ENCODE results near the gene TAS2R60.

TAS2R60 gene, protein sequence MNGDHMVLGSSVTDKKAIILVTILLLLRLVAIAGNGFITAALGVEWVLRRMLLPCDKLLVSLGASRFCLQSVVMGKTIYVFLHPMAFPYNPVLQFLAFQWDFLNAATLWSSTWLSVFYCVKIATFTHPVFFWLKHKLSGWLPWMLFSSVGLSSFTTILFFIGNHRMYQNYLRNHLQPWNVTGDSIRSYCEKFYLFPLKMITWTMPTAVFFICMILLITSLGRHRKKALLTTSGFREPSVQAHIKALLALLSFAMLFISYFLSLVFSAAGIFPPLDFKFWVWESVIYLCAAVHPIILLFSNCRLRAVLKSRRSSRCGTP

DNA sequence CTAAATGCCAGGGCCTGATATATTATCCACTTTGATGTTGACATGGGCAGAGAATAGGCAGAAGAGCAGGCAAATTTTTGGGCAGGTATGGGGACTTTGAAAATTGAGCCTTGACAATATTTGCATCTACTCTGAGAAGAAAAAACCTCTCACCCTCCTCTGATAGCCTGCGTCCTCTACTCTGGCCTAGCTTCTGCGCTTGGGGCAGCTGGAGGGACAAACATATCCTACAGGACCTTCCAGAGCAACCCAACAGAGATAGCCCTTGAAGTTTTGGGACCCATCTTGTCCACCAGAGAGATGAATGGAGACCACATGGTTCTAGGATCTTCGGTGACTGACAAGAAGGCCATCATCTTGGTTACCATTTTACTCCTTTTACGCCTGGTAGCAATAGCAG is at the start of gene TAS2R60:
TAS2R60 (plus strand) TSS at position 301 of the 400 bp plus-strand sequence; CDS start at position 301, 0 bp downstream.
- no peak within 1 kb of the TSS for H3K4me3 ChIP-seq (ENCODE audit: low read length)
- TF ChIP-seq, protein P1, sequence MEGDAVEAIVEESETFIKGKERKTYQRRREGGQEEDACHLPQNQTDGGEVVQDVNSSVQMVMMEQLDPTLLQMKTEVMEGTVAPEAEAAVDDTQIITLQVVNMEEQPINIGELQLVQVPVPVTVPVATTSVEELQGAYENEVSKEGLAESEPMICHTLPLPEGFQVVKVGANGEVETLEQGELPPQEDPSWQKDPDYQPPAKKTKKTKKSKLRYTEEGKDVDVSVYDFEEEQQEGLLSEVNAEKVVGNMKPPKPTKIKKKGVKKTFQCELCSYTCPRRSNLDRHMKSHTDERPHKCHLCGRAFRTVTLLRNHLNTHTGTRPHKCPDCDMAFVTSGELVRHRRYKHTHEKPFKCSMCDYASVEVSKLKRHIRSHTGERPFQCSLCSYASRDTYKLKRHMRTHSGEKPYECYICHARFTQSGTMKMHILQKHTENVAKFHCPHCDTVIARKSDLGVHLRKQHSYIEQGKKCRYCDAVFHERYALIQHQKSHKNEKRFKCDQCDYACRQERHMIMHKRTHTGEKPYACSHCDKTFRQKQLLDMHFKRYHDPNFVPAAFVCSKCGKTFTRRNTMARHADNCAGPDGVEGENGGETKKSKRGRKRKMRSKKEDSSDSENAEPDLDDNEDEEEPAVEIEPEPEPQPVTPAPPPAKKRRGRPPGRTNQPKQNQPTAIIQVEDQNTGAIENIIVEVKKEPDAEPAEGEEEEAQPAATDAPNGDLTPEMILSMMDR (conservative IDR thresholded peaks at IDR 0.05; ENCODE audit: low read length), result no peak
- DNase-seq (ENCODE audit: low read depth), result no peak

DNA sequence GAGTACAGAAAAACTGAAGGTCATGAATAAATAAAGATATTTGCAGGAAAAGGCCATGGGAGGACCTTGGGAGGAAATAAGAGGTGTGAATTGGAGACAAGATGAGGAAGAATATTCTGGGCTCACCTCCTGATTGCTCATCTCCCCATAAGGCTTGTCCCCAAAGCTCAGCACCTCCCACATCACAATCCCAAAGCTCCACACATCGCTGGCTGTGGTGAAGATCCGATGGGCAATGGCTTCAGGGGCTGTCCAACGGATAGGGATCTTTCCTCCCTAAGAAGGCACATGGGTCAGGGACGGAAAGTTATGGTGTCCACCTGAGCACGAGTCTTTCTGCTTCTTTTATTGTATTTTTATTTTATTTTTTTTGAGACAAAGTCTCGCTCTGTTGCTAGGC is 49.2 kb upstream of the TAS2R60 start:
- no peak overlapping the region for H3K4me3 ChIP-seq (ENCODE audit: low read length)
- no peak for DNase-seq (ENCODE audit: low read depth)
- TF ChIP-seq, protein P1 (conservative IDR thresholded peaks at IDR 0.05; ENCODE audit: low read length), result no peak

DNA sequence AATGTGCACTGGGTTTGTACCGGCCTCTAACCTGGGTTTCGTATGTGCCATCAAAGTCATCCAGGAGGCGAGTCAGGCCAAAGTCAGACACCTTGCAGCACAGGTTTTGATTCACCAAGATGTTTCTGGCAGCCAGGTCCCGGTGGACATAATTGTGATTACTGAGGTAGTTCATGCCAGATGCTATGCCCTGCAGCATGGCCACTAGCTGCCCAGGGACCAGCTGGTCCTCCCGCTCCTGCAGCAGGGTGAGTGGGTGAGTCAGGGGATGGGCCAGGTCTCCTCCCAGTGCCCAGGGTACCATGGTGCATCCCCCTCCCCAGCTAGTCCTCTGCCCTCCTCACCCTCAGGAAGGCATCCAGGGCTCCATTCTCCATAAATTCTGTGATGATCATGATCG is 48.5 kb upstream of the TAS2R60 start:
- TF ChIP-seq, protein P1 (conservative IDR thresholded peaks at IDR 0.05; ENCODE audit: low read length), result no peak
- DNase-seq (ENCODE audit: low read depth), result no peak
- H3K4me3 ChIP-seq (ENCODE audit: low read length), result no peak overlapping the region

DNA sequence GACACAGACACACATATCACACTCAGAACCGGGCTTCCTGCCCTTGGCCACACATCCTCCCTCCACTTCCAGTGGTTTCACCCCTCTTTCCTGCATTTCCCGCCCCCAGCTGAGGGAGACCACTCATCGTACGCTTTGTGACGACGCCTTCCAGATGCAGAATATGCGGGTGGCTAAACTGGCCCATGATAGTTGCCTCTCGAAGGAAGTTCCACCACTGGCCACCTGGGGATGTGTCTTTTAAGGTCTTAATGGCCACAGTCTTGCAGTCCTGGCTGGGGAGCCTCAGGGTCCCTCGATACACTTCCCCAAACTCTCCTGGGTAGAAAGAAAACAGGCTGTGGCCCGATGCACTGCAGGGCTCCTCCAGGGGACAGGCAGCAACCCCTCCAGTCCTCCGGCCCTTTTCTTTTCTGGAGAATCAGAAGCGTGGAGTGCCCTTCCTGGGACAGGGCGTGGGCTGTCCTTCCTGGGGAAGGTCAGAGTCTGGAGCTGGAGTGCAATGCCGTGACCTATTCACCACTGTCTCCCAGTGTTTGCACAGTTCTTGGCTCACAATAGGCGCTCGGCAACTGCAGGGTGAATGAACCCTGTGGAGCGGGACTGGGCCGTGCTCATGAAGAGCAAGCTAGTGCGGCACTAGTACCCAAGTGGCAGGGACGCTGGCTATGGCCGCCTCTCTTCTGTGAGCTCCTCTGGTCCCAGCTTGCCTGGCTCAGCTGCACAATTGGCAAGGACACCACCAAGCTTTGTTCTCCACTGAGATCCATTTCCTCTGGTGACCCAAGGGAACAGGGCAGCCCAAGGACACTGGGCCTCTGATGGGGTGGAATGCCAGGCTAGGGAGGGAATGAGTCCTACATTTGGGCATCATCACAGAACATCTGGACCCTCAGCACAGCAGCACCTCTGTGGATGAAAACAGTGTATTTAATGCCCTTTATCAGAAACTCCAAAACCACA is 47.8 kb upstream of the TAS2R60 start:
- TF ChIP-seq, protein P1 (conservative IDR thresholded peaks at IDR 0.05; ENCODE audit: low read length), result peak; percentile 15; the same call in 1 of the 2 replicates
- no peak for DNase-seq (ENCODE audit: low read depth)
- H3K4me3 ChIP-seq (ENCODE audit: low read length), result no peak overlapping the region

DNA sequence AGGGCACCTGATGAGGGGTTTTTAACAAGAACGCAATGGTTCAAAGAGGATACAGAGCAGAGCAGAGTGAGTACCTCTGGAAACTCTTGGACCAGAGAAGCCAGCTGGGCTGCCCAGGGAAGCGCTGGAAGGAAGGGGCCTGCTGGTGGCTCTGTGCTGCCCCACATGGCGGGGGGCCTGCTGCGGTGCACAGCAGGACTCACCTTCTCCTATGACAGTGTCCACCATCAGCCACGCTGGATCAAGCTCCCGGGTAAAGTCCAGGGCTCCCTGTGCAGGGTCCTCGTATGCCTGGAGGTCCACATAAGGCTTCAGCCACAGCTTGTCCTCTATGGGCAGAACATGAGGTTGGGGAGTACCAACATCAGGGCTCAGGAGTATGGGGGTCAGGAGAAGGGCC is 47.1 kb upstream of the TAS2R60 start:
- TF ChIP-seq, protein P1 (conservative IDR thresholded peaks at IDR 0.05; ENCODE audit: low read length), result no peak
- no peak overlapping the region for H3K4me3 ChIP-seq (ENCODE audit: low read length)
- no peak for DNase-seq (ENCODE audit: low read depth)

DNA sequence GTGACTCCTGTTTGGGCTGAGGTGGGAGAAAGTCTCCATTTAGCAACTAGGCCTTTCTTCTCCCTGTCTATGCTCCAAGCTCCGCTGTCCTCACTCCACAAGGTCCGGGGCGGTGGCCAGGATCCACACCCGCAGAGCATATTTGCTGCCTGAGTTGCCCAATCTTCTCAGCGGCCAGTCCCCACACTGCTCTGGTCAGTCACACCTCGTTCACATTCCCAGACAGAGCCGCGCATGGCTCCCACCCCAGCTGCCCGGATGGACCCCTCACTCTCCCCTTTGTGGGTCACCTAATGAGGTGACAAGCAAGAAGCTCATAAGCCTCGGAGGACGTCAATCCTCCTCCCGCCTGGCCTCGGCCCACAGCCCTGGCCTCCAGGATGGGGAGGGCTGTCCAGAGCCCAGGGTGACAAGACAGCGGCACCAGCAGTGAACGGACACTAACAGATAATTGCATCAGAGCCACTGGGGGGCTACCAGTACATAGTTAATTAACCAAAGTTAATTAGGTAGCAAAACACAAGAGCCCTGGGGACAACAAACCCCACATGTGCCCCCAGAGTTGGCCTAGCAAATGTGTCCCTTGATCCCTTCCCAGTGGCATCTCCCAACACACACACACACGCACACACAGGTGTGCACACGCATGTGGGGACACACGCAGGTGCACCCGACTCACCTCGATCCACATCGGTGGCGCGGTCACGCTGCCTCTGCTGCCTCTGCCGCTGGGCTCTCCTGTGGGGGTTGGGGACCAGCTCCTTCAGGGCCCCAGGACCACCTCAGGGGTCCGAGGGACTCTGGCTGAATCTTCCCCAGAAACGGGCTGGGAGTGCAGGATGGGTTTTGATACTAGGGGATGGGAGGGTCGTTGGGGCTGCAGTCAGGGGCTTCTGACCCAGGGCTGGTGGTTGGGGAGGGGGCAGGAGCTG is 46.4 kb upstream of the TAS2R60 start:
- H3K4me3 ChIP-seq (ENCODE audit: low read length), result no peak overlapping the region
- DNase-seq (ENCODE audit: low read depth), result no peak
- TF ChIP-seq, protein P1 (conservative IDR thresholded peaks at IDR 0.05; ENCODE audit: low read length), result no peak

Measured in AG10803 (cell line).